Measurements from ENCODE around the gene MARCHF10. TPM values are rescaled to one million over a fixed set of nuclear protein-coding genes. Genes with fewer than 3 reads are reported as not detected.

The MARCHF10 gene
- total and polyA plus RNA-seq, 2 donors (not counting 3 experiments of a cell fraction or from before 2014, with no cell fraction given), result 0.11 TPM; not detected in 1

- Histone ChIP-seq H3K36me3 (ENCODE audit: control insufficient read depth in 2 of 2, extremely low read depth in 1 of 2, insufficient read depth in 2 of 2, low read length in 2 of 2) (no peaks in the 10 kb centered on the region), H3K27me3 (ENCODE audit: control insufficient read depth in 2 of 2, insufficient read depth in 2 of 2, low read length in 2 of 2) (peaks cover 0 to 2% of the 10 kb centered on the region in 2 experiments), H4K20me1 (replicated peaks; ENCODE audit: control insufficient read depth, extremely low read depth, insufficient read depth, low read length) (no peaks in the 10 kb centered on the region), H3K4me2 (ENCODE audit: insufficient read depth, low read length) (no peak overlapping the region), H3K9ac (replicated peaks; ENCODE audit: extremely low read depth, insufficient read depth, low read length) (no peak overlapping the region), H3K9me3 (replicated peaks; ENCODE audit: control insufficient read depth, insufficient read depth, low read length) (no peaks in the 10 kb centered on the region), H3K9me1 (replicated peaks; ENCODE audit: control insufficient read depth, extremely low read depth, insufficient read depth, low read length) (no peaks in the 10 kb centered on the region), H2AFZ (ENCODE audit: low read depth, low read length) (no peak overlapping the region), H3K79me2 (ENCODE audit: control insufficient read depth, insufficient read depth, low read length) (no peaks in the 10 kb centered on the region), H3K4me1 (ENCODE audit: control insufficient read depth, extremely low read depth, insufficient read depth, low read length) (no peaks in the 10 kb centered on the region), H3K4me3 (replicated peaks in 1 of 3; ENCODE audit: insufficient read depth in 1 of 3, low read depth in 1 of 3, low read length in 3 of 3) (no peak overlapping the region), H3K27ac (ENCODE audit: insufficient read depth, low read depth, low read length) (no peak overlapping the region)
- BruUV-seq (replicated peaks), result no TSS peak
- ChIA-PET CTCF (interaction anchor here (1.0 kb wide), 1 partner anchor 14 kb away, joined by 3 read pairs; no protein-coding TSS in a partner anchor), POLR2A (no interaction called here)
- no peak for DNase-seq (ENCODE audit: low read depth, low spot score)
- TF ChIP-seq POLR2AphosphoS5 (IDR thresholded peaks at IDR 0.05; ENCODE audit: insufficient read depth, low read depth, low read length) (no peak), JUN (IDR thresholded peaks at IDR 0.05; ENCODE audit: borderline replicate concordance, insufficient read depth, insufficient read length, low read depth) (no peak), GATA2 (IDR thresholded peaks at IDR 0.05; ENCODE audit: insufficient read depth, insufficient read length, low read depth, low read length) (no peak), CTCF (IDR thresholded peaks at IDR 0.05; ENCODE audit: extremely low read depth in 1 of 2, insufficient read depth in 1 of 2, low read depth in 1 of 2, low read length in 2 of 2) (no peak), EZH2 (IDR thresholded peaks at IDR 0.05; ENCODE audit: borderline replicate concordance, low read depth, low read length, severe bottlenecking) (no peak), FOS (IDR thresholded peaks at IDR 0.05; ENCODE audit: borderline replicate concordance, insufficient read depth, low read length) (no peak), MYC (IDR thresholded peaks at IDR 0.05; ENCODE audit: low read depth, low read length) (no peak), POLR2A (IDR thresholded peaks at IDR 0.05; ENCODE audit: low read depth, low read length) (no peak)
- TF ChIP-seq, protein P1, sequence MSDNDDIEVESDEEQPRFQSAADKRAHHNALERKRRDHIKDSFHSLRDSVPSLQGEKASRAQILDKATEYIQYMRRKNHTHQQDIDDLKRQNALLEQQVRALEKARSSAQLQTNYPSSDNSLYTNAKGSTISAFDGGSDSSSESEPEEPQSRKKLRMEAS (IDR thresholded peaks at IDR 0.05; ENCODE audit: insufficient read depth, insufficient read length), result no peak
- no peak for FAIRE-seq
- dilution Hi-C loops (cut with MboI; ENCODE audit: extremely low pct_ligation_motif_present, low sequenced_read_pairs) (no loop called here), intact Hi-C loops (cut with micrococcal nuclease) (no loop called here)
Observed at GRCh38 chr17:62741290-62741689, 66.8 kb downstream of the MARCHF10 start.
